K562 (cell line): ENCODE results near the gene TRMT1. TPM values are rescaled to one million over a fixed set of nuclear protein-coding genes. Genes with fewer than 3 reads are reported as not detected.

Experiments used
- BCL6 ChIP-seq: fragments of 250-450 bp; sonication (Bioruptor Pico); IDR thresholded peaks from 2 replicates; pipeline ENCODE4 v1.4.0; 2020
- BCOR ChIP-seq: fragments of 450-650 bp; IDR thresholded peaks from 2 replicates; pipeline ENCODE4 v1.6.1; 2016
- DIDO1 ChIP-seq: fragments of 450-650 bp; IDR thresholded peaks from 2 replicates; pipeline ENCODE4 v1.6.1; 2016; ENCODE audit warnings: low read depth, missing biosample characterization, missing genetic modification characterization
- HIVEP1 ChIP-seq: fragments of 250-450 bp; sonication (Bioruptor Pico); IDR thresholded peaks from 2 replicates; pipeline ENCODE4 v1.4.0; 2020; ENCODE audit warnings: mild to moderate bottlenecking
- MEF2D ChIP-seq: conservative IDR thresholded peaks from 2 replicates; pipeline ENCODE4 v1.6.1; 2016; ENCODE audit warnings: low read depth, missing genetic modification characterization, missing compliant biosample characterization
- PHB ChIP-seq: fragments of 250-450 bp; sonication (Bioruptor Pico); IDR thresholded peaks from 2 replicates; pipeline ENCODE4 v1.5.0; 2021
- PHB2 ChIP-seq: fragments of 450-650 bp; IDR thresholded peaks from 2 replicates; pipeline ENCODE4 v1.6.1; 2017; ENCODE audit warnings: low read depth
- POLR2B ChIP-seq: fragments of 450-650 bp; IDR thresholded peaks from 2 replicates; pipeline ENCODE4 v1.6.1; 2018; ENCODE audit warnings: low read depth; ENCODE audit not compliant: partially characterized antibody
- POU5F1 ChIP-seq: fragments of 150-350 bp; IDR thresholded peaks from 2 replicates; pipeline ENCODE4 v1.6.1; 2014; ENCODE audit warnings: borderline replicate concordance, low read length, low read depth, mild to moderate bottlenecking; ENCODE audit not compliant: partially characterized antibody
- RB1 ChIP-seq: fragments of 450-650 bp; IDR thresholded peaks from 2 replicates; pipeline ENCODE4 v1.6.1; 2017; ENCODE audit warnings: low read depth, mild to moderate bottlenecking
- SMARCA4 ChIP-seq: fragments of 450-650 bp; IDR thresholded peaks from 2 replicates; pipeline ENCODE4 v1.6.1; 2016
- SREBF1 ChIP-seq: fragments of 150-350 bp; IDR thresholded peaks from 2 replicates; pipeline ENCODE4 v1.6.1; 2014; ENCODE audit warnings: antibody characterized with exemption, low read depth, low read length, borderline replicate concordance
- UBTF ChIP-seq, 2 experiments: IDR thresholded peaks; 2 replicates each; pipeline ENCODE4 v1.6.1; 2012; ENCODE audit warnings: improper control_type of control experiment in 2 of 2, low read depth in 2 of 2, low read length in 2 of 2, borderline replicate concordance in 1 of 2
- YY1 ChIP-seq, 3 experiments: IDR thresholded peaks; 2 replicates each; pipeline ENCODE4 v1.6.1; 2011; ENCODE audit warnings: low read length in 2 of 3, mild to moderate bottlenecking in 2 of 3, moderate library complexity in 2 of 3, borderline replicate concordance in 1 of 3, control low read depth in 1 of 3, low read depth in 1 of 3; ENCODE audit not compliant: insufficient read depth in 3 of 3, insufficient replicate concordance in 2 of 3, control insufficient read depth in 1 of 3, insufficient read length in 1 of 3; ENCODE audit errors: extremely low read depth in 1 of 3
- ZNF140 ChIP-seq: fragments of 250-450 bp; sonication (Bioruptor Pico); IDR thresholded peaks from 2 replicates; pipeline ENCODE4 v1.8.0; 2021; ENCODE audit warnings: moderate library complexity, mild to moderate bottlenecking, inconsistent platforms
- ZNF324 ChIP-seq: fragments of 250-450 bp; sonication (Bioruptor Pico); IDR thresholded peaks from 2 replicates; pipeline ENCODE4 v1.4.0; 2020; ENCODE audit warnings: mild to moderate bottlenecking
- ZNF561 ChIP-seq: fragments of 450-650 bp; formaldehyde crosslinking; conservative IDR thresholded peaks from 2 replicates; pipeline ENCODE4 v1.4.0; 2020; ENCODE audit warnings: mild to moderate bottlenecking, moderate library complexity
- ZNF589 ChIP-seq: fragments of 200-800 bp; sonication (Bioruptor generic); IDR thresholded peaks from 2 replicates; pipeline ENCODE4 v1.6.1; 2016; ENCODE audit warnings: low read depth, missing genetic modification characterization, missing compliant biosample characterization
- polyA plus RNA-seq, 8 experiments: library from polyadenylated mRNA; depleted of rRNA in 4 of 8; stranded (reverse) in 5 of 8; unstranded in 3 of 8; fragments of >200 nt; fragmentation: Nextera tagmentation in 2 of 8; fragmentation: Illumina TruSeq in 1 of 8; extraction: Ambion mirVana in 2 of 8; extraction: Trizol in 1 of 8; gene quantifications; 2 replicates each; pipeline versions ENCODE4 v1.2.1 to v1.2.3, GENCODE V29; 2011 to 2014; ENCODE audit warnings: inconsistent platforms in 1 of 8, missing spikeins in 1 of 8
- total RNA-seq, 7 experiments: library from RNA; depleted of rRNA in 6 of 7; stranded (reverse); fragments of >200 nt in 6 of 7; fragmentation: Illumina TruSeq in 2 of 7; extraction: Trizol in 2 of 7; gene quantifications; 2 replicates each; pipeline versions ENCODE4 v1.2.1 to v1.2.3, GENCODE V29; 2011 to 2021; ENCODE audit warnings: low replicate concordance in 1 of 7
- TF ChIP-seq, protein P1 (sequence below): sonication (generic); formaldehyde crosslinking; IDR thresholded peaks from 2 replicates; pipeline ENCODE4 v1.8.1; 2023; ENCODE audit warnings: mild to moderate bottlenecking, missing genetic modification reagents
- TF ChIP-seq, protein P2 (sequence below): sonication (generic); formaldehyde crosslinking; IDR thresholded peaks from 2 replicates; pipeline ENCODE4 v1.8.0; 2022; ENCODE audit warnings: mild to moderate bottlenecking, missing genetic modification reagents, borderline replicate concordance

TRMT1 gene
- total and polyA plus RNA-seq, 9 of the 15 experiments (the other 6 are each of a cell fraction or from before 2014, with no cell fraction given), result 5.8 to 158 (median 54.3) TPM

DNA sequence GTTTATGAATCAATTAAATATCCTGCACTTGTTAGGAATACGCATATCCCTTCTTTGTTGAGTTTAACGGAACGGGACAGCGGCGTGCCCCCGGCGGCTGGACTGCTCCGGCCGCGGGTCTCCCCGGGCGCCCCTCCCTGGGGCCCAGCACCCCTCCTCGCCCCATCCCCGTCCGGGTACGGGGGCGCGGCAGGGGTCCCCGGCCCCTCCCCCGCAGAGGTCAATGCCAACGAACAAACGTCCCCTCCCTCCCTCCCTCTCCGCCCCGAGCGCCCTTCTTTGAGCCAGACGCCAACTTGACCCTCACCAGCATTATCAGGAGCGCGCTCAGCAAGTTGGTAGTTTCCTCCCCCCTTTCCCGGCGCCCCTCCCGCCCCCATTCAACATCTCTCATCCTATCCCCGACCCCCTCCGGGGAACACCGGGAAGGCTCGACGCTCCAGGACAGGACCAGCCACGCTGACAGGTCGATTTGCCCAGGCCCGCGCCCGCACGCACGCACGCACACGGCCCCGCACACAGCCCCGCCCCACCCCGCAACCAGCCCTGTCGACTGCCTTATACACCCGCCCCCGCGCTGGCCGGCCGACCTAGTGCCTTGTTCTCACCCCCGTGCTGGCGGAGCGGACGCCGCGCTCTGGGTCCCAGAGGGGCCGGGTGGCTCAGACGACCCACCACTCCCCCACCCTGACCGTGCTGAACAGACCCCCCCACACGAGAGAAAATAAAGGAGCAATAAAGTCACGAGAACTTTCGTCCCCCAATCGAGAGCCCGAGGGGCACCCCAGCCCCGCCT, 18.9 kb downstream of the TRMT1 start (continued):
- TF ChIP-seq DIDO1 (no peak), POLR2B (no peak), BCOR (no peak), ZNF589 (CRISPR knock-in tag) (no peak), RB1 (peak; percentile 43), SREBF1 (no peak), MEF2D (no peak), PHB2 (no peak), ZNF324 (CRISPR knock-in tag) (no peak), SMARCA4 (no peak), HIVEP1 (CRISPR knock-in tag) (no peak), PHB (CRISPR knock-in tag) (peak; percentile 94), ZNF561 (CRISPR knock-in tag) (peak; percentile 12; the same call in 1 of the 2 replicates), UBTF (IDR thresholded peaks at IDR 0.05; ENCODE audit: borderline replicate concordance in 1 of 2, low read depth in 2 of 2, low read length in 2 of 2) (no peak; a peak in 1 of 4 replicates), BCL6 (CRISPR knock-in tag) (no peak), POU5F1 (no peak), YY1 (IDR thresholded peaks at IDR 0.05; ENCODE audit: borderline replicate concordance in 1 of 3, control insufficient read depth in 1 of 3, extremely low read depth in 1 of 3, insufficient read depth in 3 of 3, insufficient read length in 1 of 3, insufficient replicate concordance in 2 of 3, low read depth in 1 of 3, low read length in 2 of 3) (no peak), ZNF140 (CRISPR knock-in tag) (no peak)
- TF ChIP-seq, protein P1, sequence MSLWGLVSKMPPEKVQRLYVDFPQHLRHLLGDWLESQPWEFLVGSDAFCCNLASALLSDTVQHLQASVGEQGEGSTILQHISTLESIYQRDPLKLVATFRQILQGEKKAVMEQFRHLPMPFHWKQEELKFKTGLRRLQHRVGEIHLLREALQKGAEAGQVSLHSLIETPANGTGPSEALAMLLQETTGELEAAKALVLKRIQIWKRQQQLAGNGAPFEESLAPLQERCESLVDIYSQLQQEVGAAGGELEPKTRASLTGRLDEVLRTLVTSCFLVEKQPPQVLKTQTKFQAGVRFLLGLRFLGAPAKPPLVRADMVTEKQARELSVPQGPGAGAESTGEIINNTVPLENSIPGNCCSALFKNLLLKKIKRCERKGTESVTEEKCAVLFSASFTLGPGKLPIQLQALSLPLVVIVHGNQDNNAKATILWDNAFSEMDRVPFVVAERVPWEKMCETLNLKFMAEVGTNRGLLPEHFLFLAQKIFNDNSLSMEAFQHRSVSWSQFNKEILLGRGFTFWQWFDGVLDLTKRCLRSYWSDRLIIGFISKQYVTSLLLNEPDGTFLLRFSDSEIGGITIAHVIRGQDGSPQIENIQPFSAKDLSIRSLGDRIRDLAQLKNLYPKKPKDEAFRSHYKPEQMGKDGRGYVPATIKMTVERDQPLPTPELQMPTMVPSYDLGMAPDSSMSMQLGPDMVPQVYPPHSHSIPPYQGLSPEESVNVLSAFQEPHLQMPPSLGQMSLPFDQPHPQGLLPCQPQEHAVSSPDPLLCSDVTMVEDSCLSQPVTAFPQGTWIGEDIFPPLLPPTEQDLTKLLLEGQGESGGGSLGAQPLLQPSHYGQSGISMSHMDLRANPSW (CRISPR knock-in tag), result no peak
- TF ChIP-seq, protein P2, sequence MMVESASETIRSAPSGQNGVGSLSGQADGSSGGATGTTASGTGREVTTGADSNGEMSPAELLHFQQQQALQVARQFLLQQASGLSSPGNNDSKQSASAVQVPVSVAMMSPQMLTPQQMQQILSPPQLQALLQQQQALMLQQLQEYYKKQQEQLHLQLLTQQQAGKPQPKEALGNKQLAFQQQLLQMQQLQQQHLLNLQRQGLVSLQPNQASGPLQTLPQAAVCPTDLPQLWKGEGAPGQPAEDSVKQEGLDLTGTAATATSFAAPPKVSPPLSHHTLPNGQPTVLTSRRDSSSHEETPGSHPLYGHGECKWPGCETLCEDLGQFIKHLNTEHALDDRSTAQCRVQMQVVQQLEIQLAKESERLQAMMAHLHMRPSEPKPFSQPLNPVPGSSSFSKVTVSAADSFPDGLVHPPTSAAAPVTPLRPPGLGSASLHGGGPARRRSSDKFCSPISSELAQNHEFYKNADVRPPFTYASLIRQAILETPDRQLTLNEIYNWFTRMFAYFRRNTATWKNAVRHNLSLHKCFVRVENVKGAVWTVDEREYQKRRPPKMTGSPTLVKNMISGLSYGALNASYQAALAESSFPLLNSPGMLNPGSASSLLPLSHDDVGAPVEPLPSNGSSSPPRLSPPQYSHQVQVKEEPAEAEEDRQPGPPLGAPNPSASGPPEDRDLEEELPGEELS (CRISPR knock-in tag), result no peak
